GM18517 (cell line): ENCODE data around the gene CACNG8.

Experiments
- ATAC-seq: cut with Tn5 transposase; IDR thresholded peaks from one replicate; pipeline ENCODE4 v1.9.1; 2021; ENCODE audit warnings: mild to moderate bottlenecking, moderate library complexity; ENCODE audit not compliant: unreplicated experiment

Gene CACNG8

DNA sequence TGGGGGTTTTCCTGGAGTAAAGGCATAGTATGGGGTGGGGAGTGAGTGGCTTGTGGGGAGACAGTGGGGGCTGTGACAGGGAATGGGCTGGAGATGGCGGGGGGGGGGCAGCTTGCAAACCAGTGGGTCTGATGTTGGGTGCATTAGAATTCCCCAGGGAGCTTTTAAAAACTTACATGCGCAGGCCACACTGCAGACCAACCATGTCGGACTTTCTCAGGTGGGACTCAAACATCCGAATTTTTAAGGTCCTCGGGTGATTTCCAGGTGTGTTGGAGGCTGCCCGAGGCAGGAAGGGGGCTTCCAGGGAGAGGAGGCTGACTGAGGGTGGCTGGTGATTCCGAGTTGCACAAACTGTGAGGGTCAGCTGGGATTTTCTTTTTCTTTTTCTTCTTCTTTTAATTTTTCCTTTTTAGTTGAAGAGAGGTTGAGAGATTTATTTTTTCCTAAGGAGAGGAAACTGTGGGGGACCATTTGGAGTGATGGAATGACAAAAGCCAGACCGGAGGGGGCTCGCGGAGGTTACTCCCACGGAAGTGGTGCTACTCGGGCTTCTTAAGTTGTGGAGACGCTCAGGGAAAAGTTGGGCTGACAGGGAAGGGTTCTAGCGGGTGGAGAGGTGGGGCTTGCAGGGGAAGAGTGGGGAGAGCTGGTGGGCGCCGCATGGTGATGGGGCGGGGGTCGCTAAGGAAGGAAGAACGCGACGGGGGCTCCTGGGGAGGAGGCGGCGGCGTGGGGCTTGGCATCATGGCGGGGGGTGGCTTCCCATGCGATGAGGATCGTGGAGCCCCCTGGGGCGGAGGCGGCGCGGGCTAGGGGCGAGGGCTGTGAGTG lies 997 bp upstream of the CACNG8 start:
- ATAC-seq, result no peak

DNA sequence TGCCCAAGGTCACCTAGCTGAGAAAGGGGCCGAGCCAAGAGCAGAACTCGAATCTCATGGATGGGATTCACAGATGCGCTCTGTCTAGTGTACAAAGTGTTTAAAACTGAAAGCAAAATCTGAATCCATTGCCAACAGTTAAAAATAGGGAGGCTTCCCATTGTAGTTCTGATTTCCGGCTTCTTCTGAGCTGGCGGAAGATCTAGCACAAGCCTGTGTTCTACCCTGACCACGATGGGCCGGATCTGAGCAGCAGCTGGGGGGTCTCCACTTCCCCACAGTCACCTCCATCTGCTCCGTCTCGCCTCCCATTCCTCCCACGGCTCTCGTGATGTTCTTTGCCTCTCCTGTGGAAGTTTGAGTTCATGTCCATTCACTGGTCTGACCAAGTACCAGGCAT lies 2.4 kb downstream of the CACNG8 start:
- ATAC-seq, result no peak

DNA sequence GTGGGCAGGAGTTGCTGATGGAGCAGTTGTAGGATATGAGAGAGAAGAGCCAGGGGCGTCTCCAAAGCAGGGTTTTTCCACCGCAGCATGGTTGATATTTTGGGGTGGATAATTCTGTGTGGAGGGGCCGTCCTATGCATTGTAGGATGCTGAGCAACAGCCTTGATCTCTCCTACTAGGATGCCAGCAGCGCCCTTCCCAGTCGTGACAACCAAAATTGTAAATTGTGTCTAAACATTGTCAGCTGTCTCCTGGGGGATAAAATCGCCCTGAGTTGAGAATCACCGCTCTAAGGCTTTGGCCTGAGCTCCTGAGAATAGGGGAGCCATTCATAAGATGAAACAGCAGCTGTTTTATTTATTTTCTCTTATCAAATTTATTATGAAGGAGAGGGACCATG lies 4.2 kb downstream of the CACNG8 start:
- ATAC-seq, result no peak

DNA sequence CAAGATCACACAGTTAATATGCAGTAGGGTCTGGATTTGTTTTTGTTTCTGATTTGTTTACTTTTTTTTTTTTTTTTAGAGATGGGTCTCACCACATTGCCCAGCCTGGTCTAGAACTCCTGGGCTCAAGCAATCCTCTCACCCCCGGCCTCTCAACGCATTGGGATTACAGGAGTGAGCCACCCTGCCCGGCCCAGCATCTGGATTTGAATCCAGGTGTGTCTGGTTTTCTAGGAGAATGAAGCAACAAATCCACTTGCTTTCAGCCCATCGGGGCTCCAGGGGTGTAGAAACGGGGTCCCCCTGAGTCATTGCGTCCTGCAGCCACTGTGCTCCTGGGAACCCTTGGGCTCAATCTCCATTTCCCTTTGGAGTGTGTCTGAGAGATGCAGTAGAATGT lies 6.6 kb downstream of the CACNG8 start:
- no peak for ATAC-seq

DNA sequence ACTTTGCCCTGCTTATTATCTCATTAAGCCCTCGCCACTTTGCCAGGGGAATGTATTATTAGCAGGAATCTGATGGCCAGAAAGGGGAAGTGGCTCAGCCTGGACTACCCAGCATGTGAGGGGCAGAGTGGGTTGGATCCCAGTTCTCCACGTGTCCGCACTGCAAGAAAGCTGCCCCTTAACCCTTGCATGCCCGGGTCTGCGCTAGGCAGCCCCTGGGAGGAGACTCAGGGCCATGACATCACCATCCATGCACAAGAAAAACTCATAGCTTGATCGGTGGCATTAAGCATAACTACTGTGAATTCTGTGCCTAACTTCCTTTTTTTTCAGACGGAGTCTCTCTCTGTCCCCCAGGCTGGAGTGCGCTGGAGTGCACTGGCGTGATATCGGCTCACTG lies 8.9 kb downstream of the CACNG8 start:
- ATAC-seq, result no peak

DNA sequence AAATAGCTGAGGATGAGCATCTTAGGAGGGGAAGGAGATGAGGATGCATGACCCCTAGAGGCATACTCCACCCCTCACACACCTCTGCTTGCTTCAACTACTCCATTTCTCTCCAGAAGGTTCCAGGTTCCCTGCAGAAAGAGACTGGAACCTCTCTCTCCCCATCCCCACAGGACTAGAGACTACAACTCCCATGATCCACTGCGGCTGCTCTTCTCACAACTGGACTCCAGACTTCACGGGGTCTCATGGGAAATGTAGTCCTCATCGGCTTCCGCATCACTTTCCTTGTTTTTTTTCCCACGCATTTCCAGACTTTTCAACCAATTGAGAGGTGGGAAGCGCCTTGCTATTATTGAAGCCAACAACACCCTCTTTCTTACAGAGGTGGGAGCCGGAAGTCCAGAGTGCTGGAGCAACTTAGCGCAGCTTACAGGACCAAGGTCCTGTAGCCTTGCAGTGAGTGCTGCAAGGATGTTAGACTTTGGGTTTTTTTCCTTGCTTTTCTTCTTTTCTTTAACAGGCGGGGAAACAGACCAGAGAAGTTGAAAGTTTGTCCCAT lies 14.8 kb downstream of the CACNG8 start:
- ATAC-seq, result no peak

DNA sequence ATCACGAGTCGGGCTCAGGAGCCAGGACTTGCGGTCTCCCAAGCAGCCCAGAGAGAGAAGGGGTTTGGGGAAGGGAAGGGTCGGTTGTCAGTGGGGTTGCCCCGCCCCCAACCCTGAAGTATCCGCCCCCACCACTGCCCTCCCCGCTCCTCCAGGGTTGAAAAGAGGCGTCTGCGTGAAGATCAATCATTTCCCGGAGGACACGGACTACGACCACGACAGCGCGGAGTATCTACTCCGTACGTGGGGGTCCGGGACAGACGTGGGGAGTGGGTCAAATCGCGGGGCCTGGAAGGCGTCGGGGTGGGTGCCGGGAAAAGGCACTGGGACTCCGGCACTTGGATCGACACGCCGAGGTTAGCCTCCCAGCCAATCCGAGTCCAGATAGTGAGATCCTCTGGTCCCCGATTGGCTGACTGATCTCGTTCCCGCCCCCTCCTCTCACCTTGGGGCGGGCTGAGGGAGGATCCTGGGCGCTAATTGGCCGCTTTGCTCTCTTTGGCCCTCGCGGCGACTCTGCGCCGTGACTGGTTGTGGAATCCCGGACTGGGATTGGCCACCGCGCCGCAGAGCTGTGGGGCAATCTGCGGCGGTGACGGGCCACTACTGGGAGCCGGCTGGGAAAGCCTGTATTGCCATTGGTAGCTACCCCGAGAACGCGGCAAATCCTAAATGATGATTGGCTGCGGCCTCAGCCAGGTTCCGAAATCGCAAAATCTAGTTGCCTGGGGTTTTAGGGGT lies 15.4 kb downstream of the CACNG8 start:
- no peak for ATAC-seq

DNA sequence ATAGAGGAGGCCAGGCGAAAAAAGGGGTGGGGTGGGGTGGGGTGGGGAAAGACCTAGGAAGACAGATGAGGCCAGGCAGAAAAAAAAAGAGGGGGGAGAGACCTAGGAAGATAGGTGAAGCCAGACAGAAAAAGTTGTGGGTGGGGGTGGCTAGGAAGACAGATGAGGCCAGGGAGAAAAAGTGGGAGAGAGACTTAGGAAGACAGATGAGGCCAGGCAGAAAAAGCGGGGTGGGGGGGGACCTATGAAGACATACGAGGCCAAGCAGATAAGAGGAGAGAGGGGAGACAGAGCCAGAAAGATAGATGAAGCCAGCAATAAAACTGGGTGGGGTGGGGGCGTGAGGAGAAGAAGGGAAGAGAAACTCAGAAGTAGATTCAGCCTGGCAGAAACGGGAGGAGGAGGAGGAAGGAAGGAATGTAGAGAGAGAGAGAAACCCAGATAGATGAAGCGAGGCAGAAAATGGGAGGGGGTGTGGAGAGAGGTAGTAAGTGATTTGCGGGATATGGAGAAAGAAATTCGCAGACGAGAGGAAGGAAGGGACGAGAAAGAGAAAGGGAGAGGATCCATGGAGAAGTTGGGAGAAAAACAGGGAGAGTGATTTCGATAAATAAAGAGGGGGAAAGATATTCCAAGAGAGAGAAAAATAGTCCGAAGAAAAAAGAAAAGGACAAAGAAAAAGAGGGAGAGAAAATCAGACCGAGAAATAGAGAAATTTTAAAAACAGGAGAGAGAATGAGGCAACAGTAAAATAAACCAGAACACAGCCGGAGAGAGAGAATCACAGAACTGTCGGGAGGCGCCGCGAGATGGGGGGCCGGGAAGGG lies 16.5 kb downstream of the CACNG8 start:
- no peak for ATAC-seq

DNA sequence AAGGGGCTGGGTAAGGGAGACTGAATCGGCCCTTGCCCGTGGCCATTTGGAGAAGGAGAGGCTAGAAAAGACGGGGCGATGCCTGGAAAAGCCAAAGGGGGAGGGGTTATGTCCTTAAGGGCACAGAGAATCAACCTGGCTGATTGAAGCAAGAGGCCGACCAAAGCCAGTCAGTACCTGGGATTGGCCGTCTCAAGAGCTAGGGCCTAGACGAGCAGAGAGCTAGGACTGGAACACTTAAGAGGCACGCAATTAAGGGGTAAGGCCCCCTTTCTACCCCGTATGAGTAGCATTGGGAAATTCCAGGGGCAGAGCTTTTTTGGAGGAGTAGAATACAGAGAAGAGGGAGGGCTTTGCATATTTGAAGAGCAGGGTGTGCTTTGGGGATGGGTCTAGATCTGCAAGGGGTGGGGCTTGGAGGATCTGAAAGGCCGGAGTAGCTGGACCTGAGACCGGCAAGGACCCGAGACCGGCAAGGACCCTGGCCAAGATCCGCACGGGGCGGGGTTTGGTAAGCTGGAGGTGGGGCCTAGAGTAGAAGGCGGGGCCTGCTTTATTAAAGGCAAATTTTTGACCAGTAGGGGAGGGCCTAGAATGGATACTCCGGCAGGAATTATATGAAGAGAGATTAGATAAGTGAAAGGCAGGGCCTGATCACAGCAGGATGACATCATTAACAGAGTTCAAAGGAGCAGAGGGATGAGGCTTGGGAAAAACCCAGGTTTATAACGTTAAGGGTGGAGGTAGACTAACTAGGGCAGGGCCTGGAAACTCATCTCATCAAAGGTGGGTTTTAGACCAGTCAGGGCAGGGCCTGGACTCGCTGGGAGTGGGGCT lies 18.0 kb downstream of the CACNG8 start:
- ATAC-seq, result no peak

DNA sequence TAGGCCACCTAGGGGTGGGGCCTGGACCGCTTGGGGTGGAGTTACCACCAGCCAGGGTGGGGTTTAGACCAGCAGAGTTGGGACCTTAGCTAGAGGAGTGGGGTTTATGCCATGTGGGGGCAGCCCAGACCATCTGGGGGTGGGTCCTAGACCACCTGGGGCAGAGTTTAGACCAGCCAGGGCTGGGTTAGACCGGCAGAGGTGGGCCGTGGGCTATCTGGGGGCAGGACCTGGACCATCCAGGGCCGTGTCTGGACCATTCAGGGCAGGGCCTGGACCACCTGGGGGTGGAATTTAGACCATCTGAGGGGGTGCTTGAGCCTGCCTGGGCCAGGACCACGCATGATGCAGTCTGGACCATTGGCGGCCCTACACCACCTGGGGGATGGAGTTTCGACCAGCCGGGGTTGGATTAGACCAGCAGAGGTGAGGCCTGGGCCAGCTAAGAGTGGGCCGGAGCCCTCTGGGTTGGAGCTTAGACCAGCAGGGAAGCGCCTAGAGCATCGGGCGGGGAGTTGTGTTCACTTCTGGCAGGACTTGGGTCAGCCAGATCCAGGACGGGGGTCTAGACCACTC lies 18.7 kb downstream of the CACNG8 start:
- no peak for ATAC-seq

DNA sequence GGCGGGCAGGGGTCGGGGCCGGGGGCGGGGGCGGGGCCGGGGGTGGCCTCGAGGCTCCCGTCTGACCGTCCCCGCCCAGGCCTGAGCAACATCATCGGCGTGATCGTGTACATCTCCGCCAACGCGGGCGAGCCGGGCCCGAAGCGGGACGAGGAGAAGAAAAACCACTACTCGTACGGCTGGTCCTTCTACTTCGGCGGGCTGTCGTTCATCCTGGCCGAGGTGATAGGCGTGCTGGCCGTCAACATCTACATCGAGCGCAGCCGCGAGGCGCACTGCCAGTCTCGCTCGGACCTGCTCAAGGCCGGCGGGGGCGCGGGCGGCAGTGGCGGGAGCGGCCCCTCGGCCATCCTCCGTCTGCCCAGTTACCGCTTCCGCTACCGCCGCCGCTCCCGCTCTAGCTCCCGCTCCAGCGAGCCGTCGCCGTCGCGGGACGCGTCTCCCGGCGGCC lies 19.3 kb downstream of the CACNG8 start:
- ATAC-seq, result no peak

DNA sequence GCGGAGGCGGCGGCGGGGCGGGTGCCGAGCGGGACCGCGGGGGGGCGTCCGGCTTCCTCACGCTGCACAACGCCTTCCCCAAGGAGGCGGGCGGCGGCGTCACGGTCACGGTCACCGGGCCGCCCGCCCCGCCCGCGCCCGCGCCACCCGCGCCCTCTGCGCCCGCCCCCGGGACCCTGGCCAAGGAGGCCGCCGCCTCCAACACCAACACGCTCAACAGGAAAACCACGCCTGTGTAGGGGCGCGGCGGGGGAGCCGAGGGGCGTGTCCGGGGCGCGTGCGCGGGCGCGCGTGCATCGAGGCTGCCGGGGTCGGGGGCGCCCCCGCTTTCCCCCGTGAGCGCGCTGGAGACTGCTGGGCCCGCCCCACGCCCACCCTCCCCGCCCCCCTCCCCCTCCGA lies 19.9 kb downstream of the CACNG8 start:
- ATAC-seq, result no peak

DNA sequence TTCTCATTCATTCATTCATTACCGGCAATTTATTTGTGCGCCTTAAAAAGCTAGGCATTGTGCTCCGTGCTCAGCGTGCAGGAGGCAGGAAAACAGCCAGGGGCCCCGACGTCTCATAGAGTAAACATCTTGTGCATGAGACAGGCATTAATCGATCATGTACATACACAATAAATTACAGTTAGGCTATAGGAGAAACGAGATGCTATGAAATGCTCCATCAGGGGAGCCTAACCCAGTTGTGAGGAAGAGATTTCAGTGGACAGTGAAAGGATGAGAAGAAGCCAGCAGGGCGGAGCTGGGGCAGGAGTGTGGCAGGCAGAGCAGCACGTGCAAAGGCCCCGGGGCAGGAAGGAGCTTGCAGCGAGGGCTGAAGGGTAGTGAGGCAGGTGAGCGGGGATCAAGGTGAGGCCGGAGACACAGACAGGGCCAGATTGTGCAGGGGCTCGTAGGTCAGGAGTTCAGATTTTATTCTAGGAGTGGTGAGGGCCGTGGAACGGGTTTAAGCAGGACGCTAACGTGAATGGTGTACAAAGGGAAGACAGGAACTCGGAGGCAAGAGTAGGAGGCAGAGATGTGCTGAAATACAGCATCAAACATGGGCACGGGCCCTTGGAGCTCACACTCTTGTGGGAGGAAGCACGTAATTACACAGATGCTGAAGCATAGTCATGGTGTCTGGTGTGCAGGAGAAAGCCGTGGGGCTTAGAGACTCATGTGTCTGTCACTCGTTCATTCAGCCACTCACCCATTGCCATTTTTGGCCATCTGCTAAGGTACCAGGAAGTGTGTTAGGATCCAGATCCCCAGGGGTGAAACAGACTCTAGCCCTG lies 20.9 kb downstream of the CACNG8 start:
- no peak for ATAC-seq

DNA sequence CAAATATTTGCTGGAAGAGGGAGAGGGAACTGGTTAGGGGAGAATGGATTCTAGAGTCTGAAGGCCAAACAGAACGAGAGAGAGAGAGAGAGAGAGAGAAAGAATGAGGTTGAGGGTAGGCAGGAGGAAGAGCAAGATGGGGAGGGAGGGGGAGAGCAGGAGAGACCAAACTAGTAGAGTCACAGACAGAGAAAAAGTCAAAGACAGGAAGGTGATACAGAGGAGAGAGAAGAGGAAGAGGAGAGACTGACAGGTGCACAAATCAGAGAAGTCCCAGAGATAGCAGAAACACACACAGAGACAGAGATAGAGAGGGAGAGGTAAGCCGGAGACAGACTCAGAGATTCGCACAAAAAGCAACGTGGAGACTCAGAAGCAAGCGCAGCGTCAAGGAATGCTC lies 23.1 kb downstream of the CACNG8 start:
- ATAC-seq, result no peak

DNA sequence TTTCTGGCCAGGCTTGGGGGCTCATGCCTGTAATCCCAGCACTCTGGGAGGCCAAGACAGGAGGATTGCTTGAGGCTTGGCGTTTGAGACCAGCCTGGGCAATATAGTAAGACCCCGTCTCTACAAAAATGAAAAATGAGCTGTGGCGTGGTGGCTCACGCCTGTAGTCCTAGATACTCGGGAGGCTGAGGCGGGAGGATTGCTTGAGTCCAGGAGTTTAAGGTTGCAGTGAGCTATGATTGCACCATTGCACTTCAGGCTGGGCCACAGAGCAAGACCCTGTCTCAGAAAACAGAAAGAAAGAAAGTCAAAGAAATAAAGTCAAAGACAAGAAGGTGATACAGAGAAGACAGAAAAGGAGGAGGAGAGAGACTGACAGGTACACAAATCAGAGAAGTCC lies 26.2 kb downstream of the CACNG8 start:
- ATAC-seq, result no peak

DNA sequence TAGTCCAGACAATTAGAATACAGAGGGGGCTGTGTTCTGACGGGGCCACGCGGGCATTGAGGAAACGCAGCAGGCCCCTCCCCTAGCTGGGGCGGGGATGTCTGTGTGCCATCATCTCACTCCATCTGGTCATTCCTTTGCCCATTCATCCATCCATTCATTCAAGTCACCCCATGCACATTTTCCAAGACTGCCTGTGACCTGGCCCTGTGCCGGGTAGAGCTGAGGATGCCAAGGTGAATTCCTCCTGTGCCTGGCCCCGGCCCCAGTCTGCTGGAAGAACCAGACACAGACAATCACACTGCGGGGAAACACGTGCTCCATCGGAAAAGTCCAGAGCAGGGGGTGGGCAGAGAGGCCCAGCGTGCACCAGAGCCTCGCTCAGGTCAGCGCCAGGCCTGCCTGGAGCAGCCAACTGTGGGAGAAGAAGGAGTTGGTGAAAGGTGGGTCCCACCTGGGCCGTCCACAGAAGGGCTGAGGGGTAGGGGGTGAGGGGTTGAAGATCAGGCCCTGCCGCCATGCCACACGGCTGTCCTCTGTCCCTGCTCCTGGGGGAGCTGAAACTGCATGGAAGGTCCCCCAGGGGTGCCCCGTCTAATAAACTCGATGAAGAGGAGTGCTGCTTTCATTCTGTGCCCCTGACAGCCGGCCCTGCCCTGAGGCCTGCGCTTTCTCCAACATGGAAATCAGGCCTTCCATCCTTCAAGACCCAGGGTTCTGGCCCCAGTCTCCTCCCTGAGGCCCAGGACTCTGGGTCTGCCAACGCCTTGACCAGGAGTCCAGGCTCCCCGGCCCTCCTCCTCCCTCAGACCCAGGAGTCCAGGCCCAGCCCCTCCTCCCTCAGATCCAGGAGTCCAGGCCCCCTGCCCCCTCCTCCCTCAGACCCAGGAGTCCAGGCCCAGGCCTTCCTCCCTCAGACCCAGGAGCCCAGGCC lies 27.1 kb downstream of the CACNG8 start:
- ATAC-seq, result no peak

DNA sequence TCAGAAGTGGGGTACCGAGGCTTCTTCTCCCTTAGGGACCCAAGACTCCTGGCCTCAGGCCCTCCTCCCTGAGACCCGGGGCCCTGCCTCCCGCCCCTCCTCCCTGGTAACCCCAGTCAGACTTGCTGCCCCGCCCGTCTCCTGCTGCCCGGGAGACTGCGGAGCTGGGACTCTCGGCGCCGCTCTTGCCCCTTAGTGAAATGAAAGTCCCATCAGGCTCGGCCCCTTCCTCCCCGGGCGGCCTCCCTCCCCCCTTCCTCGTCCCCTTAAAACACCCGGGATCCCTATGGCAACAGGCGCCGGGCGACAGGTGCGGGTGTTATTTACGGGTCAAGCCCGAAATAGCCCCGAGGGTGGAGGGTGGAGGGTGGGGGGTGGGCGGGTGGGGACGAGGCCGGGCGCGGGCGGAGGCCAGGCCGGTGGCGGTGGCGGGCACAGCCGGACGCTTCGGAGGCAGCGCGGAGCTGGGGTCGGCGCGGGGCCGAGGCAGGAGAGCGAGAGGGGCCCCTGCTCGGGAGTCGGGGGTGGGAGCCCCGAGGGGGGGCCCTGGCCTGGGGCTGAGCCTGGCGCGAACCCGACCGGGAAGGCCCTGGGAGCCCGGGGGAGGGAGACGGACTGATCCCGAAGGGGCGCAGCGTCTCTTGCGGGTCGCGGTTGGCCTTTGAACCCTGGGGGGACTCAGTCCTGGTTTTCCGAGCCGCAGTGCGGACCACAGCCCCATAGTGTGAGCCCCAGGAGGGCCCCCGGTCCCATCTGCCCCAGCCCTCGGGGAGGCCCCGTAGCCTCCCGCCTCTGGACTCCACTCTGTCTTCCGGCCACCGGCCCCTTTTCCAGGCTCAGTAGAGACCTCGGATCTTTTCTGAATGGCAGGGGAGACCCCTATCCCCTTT lies 28.7 kb downstream of the CACNG8 start, which contains the start of gene CACNG6:
TSS of gene CACNG6 (plus strand) at position 414 of the 890 bp plus-strand sequence. CDS start 1,241 bp downstream, outside the sequence.
- ATAC-seq, result no peak
